HepG2 (cell line): ENCODE data around the gene P2RY2. TPM values are rescaled to one million over a fixed set of nuclear protein-coding genes. Genes with fewer than 3 reads are reported as not detected.

ENCODE experiments used
- BHLHE40 ChIP-seq: IDR thresholded peaks from 2 replicates; pipeline ENCODE4 v1.6.1; 2011; ENCODE audit warnings: low read length, improper control_type of control experiment
- CHD2 ChIP-seq: IDR thresholded peaks from 2 replicates; pipeline ENCODE4 v1.6.1; 2011; ENCODE audit warnings: low read depth, low read length, improper control_type of control experiment
- GMEB1 ChIP-seq: sonication (generic); formaldehyde crosslinking; IDR thresholded peaks from 2 replicates; pipeline ENCODE4 v1.5.1; 2020; ENCODE audit warnings: missing genetic modification reagents, mild to moderate bottlenecking, borderline replicate concordance
- HNF4A ChIP-seq: sonication (generic); formaldehyde crosslinking; IDR thresholded peaks from 2 replicates; pipeline ENCODE4 v1.4.0; 2020; ENCODE audit warnings: missing genetic modification reagents
- MAFF ChIP-seq: IDR thresholded peaks from 2 replicates; pipeline ENCODE4 v1.6.1; 2011; ENCODE audit warnings: low read depth, low read length, improper control_type of control experiment
- NCOR1 ChIP-seq: fragments of 200-600 bp; sonication (generic); IDR thresholded peaks from 2 replicates; pipeline ENCODE4 v1.7.0; 2017; ENCODE audit warnings: antibody characterized with exemption, low read length, borderline replicate concordance
- NR2C2 ChIP-seq: sonication (generic); formaldehyde crosslinking; IDR thresholded peaks from 2 replicates; pipeline ENCODE4 v1.4.0; 2020; ENCODE audit warnings: missing genetic modification reagents, mild to moderate bottlenecking, moderate library complexity, borderline replicate concordance
- ONECUT2 ChIP-seq: sonication (generic); formaldehyde crosslinking; IDR thresholded peaks from 2 replicates; pipeline ENCODE4 v1.4.0; 2020; ENCODE audit warnings: missing genetic modification reagents
- RARA ChIP-seq: IDR thresholded peaks from 2 replicates; pipeline ENCODE4 v1.6.1; 2016; ENCODE audit warnings: missing genetic modification reagents, missing compliant biosample characterization
- SP1 ChIP-seq, 2 experiments: fragments of 450-650 bp in 1 of 2; sonication (generic) in 1 of 2; formaldehyde crosslinking in 1 of 2; IDR thresholded peaks; 2 replicates each; pipeline versions ENCODE4 v1.4.0 to v1.6.1; 2016 to 2020; ENCODE audit warnings: missing genetic modification reagents in 1 of 2
- SP2 ChIP-seq: sonication (generic); formaldehyde crosslinking; IDR thresholded peaks from 2 replicates; pipeline ENCODE4 v1.5.1; 2020; ENCODE audit warnings: mild to moderate bottlenecking, missing genetic modification reagents
- TEF ChIP-seq: sonication (generic); formaldehyde crosslinking; IDR thresholded peaks from 2 replicates; pipeline ENCODE4 v1.5.0; 2020; ENCODE audit warnings: missing genetic modification reagents
- TIGD3 ChIP-seq: sonication (generic); formaldehyde crosslinking; IDR thresholded peaks from 2 replicates; pipeline ENCODE4 v1.5.1; 2020; ENCODE audit warnings: mild to moderate bottlenecking, missing genetic modification reagents, borderline replicate concordance
- ZGPAT ChIP-seq: IDR thresholded peaks from 2 replicates; pipeline ENCODE4 v1.6.1; 2016; ENCODE audit warnings: mild to moderate bottlenecking
- ZMAT5 ChIP-seq: sonication (generic); formaldehyde crosslinking; IDR thresholded peaks from 2 replicates; pipeline ENCODE4 v1.5.0; 2020; ENCODE audit warnings: mild to moderate bottlenecking, low read depth, missing genetic modification reagents, borderline replicate concordance
- ZNF24 ChIP-seq: fragments of 450-650 bp; IDR thresholded peaks from 2 replicates; pipeline ENCODE4 v1.6.1; 2017; ENCODE audit warnings: antibody characterized with exemption, mild to moderate bottlenecking
- ZNF7 ChIP-seq: IDR thresholded peaks from 2 replicates; pipeline ENCODE4 v1.6.1; 2016; ENCODE audit warnings: missing biosample characterization, missing genetic modification reagents
- ZNF710 ChIP-seq: sonication (generic); formaldehyde crosslinking; IDR thresholded peaks from 2 replicates; pipeline ENCODE4 v1.5.0; 2020; ENCODE audit warnings: mild to moderate bottlenecking, missing genetic modification reagents, borderline replicate concordance
- ZSCAN5A ChIP-seq: sonication (generic); formaldehyde crosslinking; IDR thresholded peaks from 2 replicates; pipeline ENCODE4 v1.8.0; 2022; ENCODE audit warnings: mild to moderate bottlenecking, missing genetic modification reagents, borderline replicate concordance
- polyA plus RNA-seq, 8 experiments: library from polyadenylated mRNA; depleted of rRNA in 3 of 8; stranded (reverse) in 7 of 8; unstranded in 1 of 8; fragments of >200 nt; fragmentation: Illumina TruSeq in 4 of 8; extraction: Trizol in 4 of 8; gene quantifications; 2 replicates each; pipeline versions ENCODE4 v1.2.1 to v1.2.3, GENCODE V29; 2011 to 2016; ENCODE audit warnings: low read depth in 4 of 8, missing spikeins in 1 of 8, mixed read lengths in 1 of 8; ENCODE audit not compliant: insufficient read depth in 1 of 8
- total RNA-seq, 5 experiments: library from RNA; depleted of rRNA; stranded (reverse); fragments of >200 nt; fragmentation: Illumina TruSeq; extraction: Trizol; gene quantifications; 2 replicates each; pipeline ENCODE4 v1.2.3, GENCODE V29; 2016; ENCODE audit warnings: low read depth in 1 of 5

Gene P2RY2
- total and polyA plus RNA-seq, 2 of the 13 experiments (the other 11 are each of a cell fraction or from before 2014, with no cell fraction given), result 0.95 to 3.1 TPM

- TF ChIP-seq SP1 (IDR thresholded peaks at IDR 0.05) (no peak), SP1 (CRISPR knock-in tag; IDR thresholded peaks at IDR 0.05) (no peak), ZNF24 (no peak), ZNF710 (CRISPR knock-in tag) (no peak), ZGPAT (CRISPR knock-in tag) (no peak), HNF4A (CRISPR knock-in tag) (no peak), TIGD3 (CRISPR knock-in tag) (no peak), ZNF7 (CRISPR knock-in tag) (no peak), NR2C2 (CRISPR knock-in tag) (no peak), TEF (CRISPR knock-in tag) (no peak), BHLHE40 (no peak), GMEB1 (no peak), SP2 (CRISPR knock-in tag) (no peak), RARA (CRISPR knock-in tag) (no peak), NCOR1 (no peak), CHD2 (no peak), ZSCAN5A (CRISPR knock-in tag) (no peak), MAFF (no peak), ONECUT2 (no peak), ZMAT5 (CRISPR knock-in tag) (no peak)
Observed at GRCh38 chr11:73182824-73183321, 35.2 kb upstream of the P2RY2 start (continued).
